Effector memory CD4-positive, alpha-beta T cell (primary cell): ENCODE results near the gene SH3PXD2B.
"Not testable (repeated sequence)": the region's sequence is repeated elsewhere in the genome, so short reads cannot be mapped to it uniquely, and the experiment has no call there.

ENCODE experiments used
- DNase-seq, 3 donors: peaks; one replicate each; pipeline ENCODE4 v3.0.0-alpha.2; 2020
- H3K27ac ChIP-seq: 2 replicates; pipeline ENCODE4 v1.7.0; 2013; ENCODE audit warnings: mild to moderate bottlenecking, low read length, moderate library complexity; ENCODE audit not compliant: insufficient read depth, poor library complexity, severe bottlenecking
- H3K27me3 ChIP-seq: replicated peaks from 2 replicates; pipeline ENCODE4 v1.7.0; 2013; ENCODE audit warnings: mild to moderate bottlenecking, low read length; ENCODE audit not compliant: insufficient read depth, control insufficient read depth, poor library complexity, severe bottlenecking
- H3K36me3 ChIP-seq: 2 replicates; pipeline ENCODE4 v1.7.0; 2013; ENCODE audit warnings: mild to moderate bottlenecking, low read length, moderate library complexity; ENCODE audit not compliant: control insufficient read depth, insufficient read depth
- H3K4me1 ChIP-seq: 2 replicates; pipeline ENCODE4 v1.7.0; 2013; ENCODE audit warnings: low read length, mild to moderate bottlenecking; ENCODE audit not compliant: control insufficient read depth, insufficient read depth, poor library complexity, severe bottlenecking
- H3K4me3 ChIP-seq: 2 replicates; pipeline ENCODE4 v1.7.0; 2013; ENCODE audit warnings: low read length, low read depth, mild to moderate bottlenecking; ENCODE audit not compliant: insufficient read depth, poor library complexity, severe bottlenecking
- H3K9me3 ChIP-seq: 2 replicates; pipeline ENCODE4 v1.7.0; 2013; ENCODE audit warnings: mild to moderate bottlenecking, low read length, moderate library complexity; ENCODE audit not compliant: control insufficient read depth

The SH3PXD2B gene

DNA sequence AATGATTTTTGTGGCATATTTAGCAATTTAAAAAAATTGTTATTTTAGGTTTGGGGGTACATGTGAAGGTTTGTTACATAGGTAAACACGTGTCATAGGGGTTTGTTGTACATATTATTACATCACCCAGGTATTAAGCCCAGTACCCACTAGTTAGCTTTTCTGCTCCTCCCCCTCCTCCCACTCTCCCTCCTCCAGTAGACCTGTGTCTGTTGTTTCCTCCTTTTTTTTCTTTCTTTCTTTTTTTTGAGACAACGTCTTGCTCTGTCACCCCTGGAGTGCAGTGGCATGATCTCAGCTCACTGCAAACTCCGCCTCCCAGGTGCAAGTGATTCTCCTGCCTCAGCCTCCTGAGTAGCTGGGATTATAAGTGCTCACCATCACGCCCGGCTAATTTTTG lies 162.5 kb downstream of the SH3PXD2B start:
- H3K9me3 ChIP-seq, H3K27me3 ChIP-seq, DNase-seq, H3K27ac ChIP-seq, H3K4me1 ChIP-seq, H3K36me3 ChIP-seq, H3K4me3 ChIP-seq: not testable (repeated sequence)

DNA sequence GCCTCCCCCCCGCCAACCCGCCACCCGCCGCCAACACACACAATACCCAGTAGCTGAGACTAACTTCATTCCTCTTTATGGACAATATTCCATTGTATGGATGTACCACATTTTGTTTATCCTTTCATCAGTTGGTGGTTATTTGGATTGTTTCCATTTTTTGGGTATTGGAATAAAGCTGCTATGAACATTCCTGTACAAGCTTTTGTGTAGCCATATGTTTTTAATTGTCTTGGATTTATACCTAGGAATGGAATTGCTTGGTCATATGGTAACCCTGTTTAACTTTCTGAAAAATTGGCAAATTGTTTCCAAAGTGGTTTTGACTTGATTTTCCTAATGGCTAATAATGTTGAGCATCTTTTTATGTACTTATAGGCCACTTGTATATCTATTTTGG lies 165.9 kb downstream of the SH3PXD2B start:
- Histone ChIP-seq H3K27me3 (no peaks in the 10 kb centered on the region), H3K4me3 (no peak overlapping the region), H3K27ac (no peak overlapping the region), H3K4me1 (no peaks in the 10 kb centered on the region), H3K36me3 (no peaks in the 10 kb centered on the region), H3K9me3 (no peaks in the 10 kb centered on the region)
- no peak for DNase-seq

DNA sequence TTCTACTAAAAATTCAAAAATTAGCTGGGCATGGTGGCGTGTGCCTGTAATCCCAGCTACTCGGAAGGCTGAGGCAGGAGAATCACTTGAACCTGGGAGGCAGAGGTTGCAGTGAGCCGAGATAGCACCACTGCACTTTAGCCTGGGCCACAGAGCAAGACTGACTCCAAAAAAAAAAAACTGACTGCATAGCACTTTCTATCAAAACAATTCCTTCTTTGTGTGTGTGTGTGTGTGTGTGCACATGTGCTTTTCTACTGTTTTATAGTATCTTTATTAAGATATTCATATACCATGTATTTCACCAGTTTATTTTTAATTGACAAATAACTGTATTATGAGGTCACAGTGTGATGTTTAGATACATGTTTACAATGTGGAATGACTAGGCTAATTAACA lies 167.2 kb downstream of the SH3PXD2B start:
- DNase-seq, H3K9me3 ChIP-seq: not testable (repeated sequence)

DNA sequence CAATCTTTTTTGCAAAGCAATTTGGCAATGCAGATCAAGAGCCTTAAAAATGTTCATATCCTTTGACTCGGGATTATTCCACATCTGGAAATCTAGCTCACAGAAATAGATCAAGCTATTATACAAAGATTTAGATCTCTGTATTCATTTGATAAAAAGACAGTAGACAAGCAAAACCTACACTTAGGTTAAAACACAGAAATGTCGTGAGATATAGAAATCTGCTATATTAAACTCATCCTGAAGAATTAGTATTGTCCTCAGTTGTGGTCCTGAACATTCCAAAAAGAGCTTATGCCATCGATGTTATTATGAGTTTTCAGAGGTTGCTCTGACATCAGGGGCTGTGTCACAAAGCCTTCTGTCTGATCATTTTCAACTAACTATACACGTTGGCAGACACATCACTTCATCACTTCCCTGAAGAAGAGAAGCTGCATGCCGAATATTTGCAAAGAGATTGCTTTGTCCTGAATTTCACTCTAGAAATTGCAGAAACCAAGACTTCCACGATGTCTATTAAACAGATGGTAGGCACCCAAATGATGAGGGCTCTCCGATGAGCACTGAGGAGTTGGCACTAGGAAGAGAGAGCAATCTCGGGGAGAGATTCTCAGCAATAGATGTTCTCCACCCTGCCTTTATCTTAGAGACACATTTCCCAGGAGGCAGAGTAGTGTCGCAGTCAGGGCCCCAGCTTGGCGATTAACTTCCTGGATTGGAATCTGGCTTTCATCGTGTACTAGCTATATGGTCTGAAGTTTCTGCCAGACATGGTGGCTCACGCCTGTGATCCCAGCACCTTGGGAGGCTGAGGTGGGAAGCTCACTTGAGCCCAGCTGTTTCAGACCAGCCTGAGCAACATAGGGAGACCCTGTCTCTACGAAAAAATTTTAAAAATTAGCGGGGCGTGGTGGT lies 168.8 kb downstream of the SH3PXD2B start:
- DNase-seq = no peak
- no peaks in the 10 kb centered on the region for H3K27me3 ChIP-seq
- H3K4me3 ChIP-seq = no peak overlapping the region
- H3K4me1 ChIP-seq = peaks cover 6% of the 10 kb centered on the region
- H3K27ac ChIP-seq = no peak overlapping the region
- no peaks in the 10 kb centered on the region for H3K36me3 ChIP-seq
- no peaks in the 10 kb centered on the region for H3K9me3 ChIP-seq

More for the DNA sequence above, 167.2 kb downstream of the SH3PXD2B start:
- not testable (repeated sequence) for H3K27ac ChIP-seq, H3K36me3 ChIP-seq, H3K27me3 ChIP-seq, H3K4me1 ChIP-seq, H3K4me3 ChIP-seq

- Histone ChIP-seq H3K4me1 (peaks cover 6% of the 10 kb centered on the region), H3K4me3 (peak overlapping the region; percentile 51), H3K27ac (no peak overlapping the region), H3K36me3 (no peaks in the 10 kb centered on the region), H3K27me3 (no peaks in the 10 kb centered on the region), H3K9me3 (no peaks in the 10 kb centered on the region)
- no peak for DNase-seq
These were observed 169.7 kb downstream of the SH3PXD2B start for GRCh38 chr5:172284611-172284980.

GRCh38 chr5:172283862-172284610 lies 170.3 kb downstream of the SH3PXD2B start:
- Histone ChIP-seq H3K27me3 (no peaks in the 10 kb centered on the region), H3K36me3 (no peaks in the 10 kb centered on the region), H3K4me3 (peak overlapping the region; percentile 51), H3K9me3 (no peaks in the 10 kb centered on the region), H3K4me1 (peaks cover 6% of the 10 kb centered on the region), H3K27ac (no peak overlapping the region)
- peak; percentile 48 to 67 (median 61) for DNase-seq

- H3K4me1 ChIP-seq = peaks cover 6% of the 10 kb centered on the region
- DNase-seq = peak; percentile 49 to 56 (median 56)
- H3K27me3 ChIP-seq = no peaks in the 10 kb centered on the region
- no peaks in the 10 kb centered on the region for H3K36me3 ChIP-seq
- peak within 1 kb of the TSS; percentile 86 for H3K4me3 ChIP-seq
- H3K27ac ChIP-seq = peak within 1 kb of the TSS; percentile 43
- no peaks in the 10 kb centered on the region for H3K9me3 ChIP-seq
These were observed 171.1 kb downstream of the SH3PXD2B start, which contains the start of gene UBTD2 for GRCh38 chr5:172283020-172283861. UBTD2 (minus strand) TSS chr5:172283764; CDS start chr5:172283665, 99 bp downstream.

- Histone ChIP-seq H3K4me1 (peaks cover 6% of the 10 kb centered on the region), H3K27ac (no peak overlapping the region), H3K4me3 (peak overlapping the region; percentile 86), H3K36me3 (no peaks in the 10 kb centered on the region), H3K9me3 (no peaks in the 10 kb centered on the region), H3K27me3 (no peaks in the 10 kb centered on the region)
- no peak for DNase-seq
These were observed 171.9 kb downstream of the SH3PXD2B start for GRCh38 chr5:172282272-172283019.

GRCh38 chr5:172281346-172281745 lies 173.0 kb downstream of the SH3PXD2B start:
- Histone ChIP-seq H3K36me3 (no peaks in the 10 kb centered on the region), H3K27me3 (no peaks in the 10 kb centered on the region), H3K27ac (no peak overlapping the region), H3K9me3 (no peaks in the 10 kb centered on the region), H3K4me3 (no peak overlapping the region), H3K4me1 (peaks cover 6% of the 10 kb centered on the region)
- DNase-seq = no peak
